Amniotic stem cell (primary cell): Measurements from ENCODE around the gene GADD45G.

ENCODE experiments used
- DNase-seq: peaks from one replicate; lab custom pipeline; 2025; lab: John Stamatoyannopoulos, UW

GADD45G gene

DNA sequence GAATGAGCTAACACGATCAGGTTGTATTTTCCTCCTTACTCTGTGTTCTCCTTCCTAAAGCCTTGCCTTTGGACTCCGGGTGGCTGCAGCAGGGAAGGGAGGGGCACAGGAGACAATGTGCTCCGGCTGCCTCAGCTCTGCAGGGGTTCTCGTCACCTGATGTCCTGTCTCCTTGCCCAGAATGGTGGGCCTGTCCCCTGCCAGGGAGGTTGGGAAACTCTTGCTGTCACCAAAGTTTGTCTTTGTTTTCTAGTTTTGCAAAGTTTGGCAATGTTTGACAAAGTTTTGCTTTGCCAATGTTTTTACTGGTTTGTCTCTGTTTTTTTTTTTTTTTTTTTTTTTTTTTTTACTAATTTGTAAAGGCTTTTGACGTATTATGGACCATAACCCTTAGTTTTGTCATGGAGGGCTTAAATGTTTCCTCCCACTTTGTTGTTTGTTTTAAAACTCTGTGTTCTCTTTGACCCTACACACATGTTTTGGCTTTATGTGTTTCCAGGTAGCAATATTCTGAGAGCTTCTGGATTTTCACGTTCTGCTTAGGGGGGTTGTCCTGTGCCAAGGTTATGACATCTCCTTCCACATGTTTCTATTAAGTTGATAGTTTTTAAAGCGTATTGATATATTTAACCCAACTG, 49.3 kb downstream of the GADD45G start:
- DNase-seq: no peak

DNA sequence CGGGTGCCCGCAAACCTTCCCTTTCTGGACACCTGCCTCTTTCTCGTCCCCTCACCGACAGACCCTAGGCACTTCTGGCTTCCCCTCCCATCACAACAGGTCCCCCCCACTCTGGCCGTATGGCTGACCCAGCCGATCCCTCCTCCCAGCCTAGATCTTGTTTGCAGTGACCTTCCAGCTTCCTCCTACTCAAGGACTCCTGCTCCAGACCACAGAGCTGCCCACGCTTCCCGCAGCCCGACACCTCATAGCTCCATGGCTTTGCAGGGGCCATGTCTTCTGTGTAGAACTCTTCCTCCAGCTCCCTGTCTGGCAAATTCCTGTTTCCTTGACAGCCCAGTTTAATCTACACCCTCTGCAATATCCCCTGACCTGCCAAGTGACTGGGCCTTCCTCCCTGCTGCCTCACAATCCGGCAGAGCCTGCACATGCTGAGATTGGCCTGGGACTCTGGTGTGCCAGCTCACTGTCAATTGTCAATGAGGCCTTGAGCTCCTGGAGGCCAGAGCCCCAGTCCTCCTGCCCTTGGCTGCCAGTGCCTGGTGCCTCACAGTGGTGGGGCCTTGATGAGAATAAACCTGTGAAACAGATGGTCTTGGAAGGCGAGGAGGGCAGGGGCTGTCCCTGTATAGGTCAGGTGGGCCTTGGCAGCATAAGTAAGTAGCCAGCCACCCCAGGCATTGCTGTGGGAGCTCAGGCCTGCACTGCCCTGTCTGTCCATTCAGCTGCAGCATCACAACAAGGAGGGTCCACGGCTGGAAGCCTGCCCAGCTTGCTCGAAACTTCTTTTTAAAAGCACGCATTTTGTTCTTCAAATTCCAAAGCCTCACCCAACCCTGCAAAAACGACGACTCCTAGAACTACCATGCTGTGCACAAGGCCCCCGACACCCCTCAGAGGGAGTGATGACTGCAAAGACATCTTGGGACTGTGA, 50.5 kb downstream of the GADD45G start:
- DNase-seq: no peak
